GM23338 (cell line): ENCODE measurements around the gene LMBR1. TPM values are rescaled to one million over a fixed set of nuclear protein-coding genes. Genes with fewer than 3 reads are reported as not detected.

Experiments
- ATAC-seq: fragments of 200-7000 bp; cut with Tn5 transposase; 3 replicates; pipeline ENCODE4 v1.9.1; 2020
- DNase-seq: peaks from one replicate; pipeline ENCODE4 v3.0.0-alpha.2; 2015; ENCODE audit warnings: low spot score
- H2AFZ ChIP-seq: fragments of 200-600 bp; sonication (generic); 2 replicates; pipeline ENCODE4 v1.8.0; 2016; ENCODE audit warnings: antibody characterized with exemption, mild to moderate bottlenecking, moderate library complexity
- H3F3A ChIP-seq: fragments of 200-600 bp; sonication (generic); replicated peaks from 2 replicates; pipeline ENCODE4 v1.8.0; 2017; ENCODE audit warnings: antibody characterized with exemption, mixed run types, low read depth
- H3K27ac ChIP-seq: fragments of 200-600 bp; sonication (generic); 2 replicates; pipeline ENCODE4 v1.6.1; 2016; ENCODE audit warnings: low read depth
- H3K27me3 ChIP-seq: fragments of 200-600 bp; sonication (generic); 2 replicates; pipeline ENCODE4 v1.8.0; 2016; ENCODE audit warnings: mild to moderate bottlenecking, mixed run types, moderate library complexity; ENCODE audit not compliant: insufficient read depth
- H3K36me3 ChIP-seq: fragments of 200-600 bp; sonication (generic); 2 replicates; pipeline ENCODE4 v1.8.0; 2016; ENCODE audit warnings: mild to moderate bottlenecking; ENCODE audit not compliant: insufficient read depth
- H3K4me1 ChIP-seq: fragments of 200-600 bp; sonication (generic); 2 replicates; pipeline ENCODE4 v1.8.0; 2016; ENCODE audit warnings: mild to moderate bottlenecking, moderate library complexity; ENCODE audit not compliant: insufficient read depth
- H3K4me2 ChIP-seq: fragments of 200-600 bp; sonication (generic); 2 replicates; pipeline ENCODE4 v1.7.1; 2017; ENCODE audit warnings: mixed run types
- H3K4me3 ChIP-seq: fragments of 200-600 bp; sonication (generic); 2 replicates; pipeline ENCODE4 v1.6.1; 2016; ENCODE audit warnings: mixed run types
- H3K79me2 ChIP-seq: fragments of 200-600 bp; sonication (generic); replicated peaks from 2 replicates; pipeline ENCODE4 v1.8.0; 2017; ENCODE audit warnings: mild to moderate bottlenecking; ENCODE audit not compliant: insufficient read depth
- H3K9me2 ChIP-seq: fragments of 200-600 bp; sonication (generic); 2 replicates; pipeline ENCODE4 v1.8.0; 2017; ENCODE audit not compliant: insufficient read depth
- H4K20me1 ChIP-seq: fragments of 200-600 bp; sonication (generic); replicated peaks from 2 replicates; pipeline ENCODE4 v1.8.0; 2017; ENCODE audit warnings: mild to moderate bottlenecking; ENCODE audit not compliant: insufficient read depth
- H3K27ac Mint-ChIP-seq: 2 replicates; pipeline ENCODE4 v1.8.0; 2020; ENCODE audit warnings: inconsistent platforms, mild to moderate bottlenecking, moderate library complexity, mixed read lengths
- H3K27me3 Mint-ChIP-seq: 3 replicates; pipeline ENCODE4 v1.8.0; 2022; ENCODE audit warnings: low read depth, mild to moderate bottlenecking, moderate library complexity, mixed read lengths, inconsistent platforms; ENCODE audit not compliant: insufficient read depth, poor library complexity
- H3K36me3 Mint-ChIP-seq: 3 replicates; pipeline ENCODE4 v1.8.0; 2021; ENCODE audit warnings: low read depth, mild to moderate bottlenecking, inconsistent platforms, moderate library complexity, mixed read lengths
- H3K4me1 Mint-ChIP-seq: 3 replicates; pipeline ENCODE4 v1.8.0; 2020; ENCODE audit warnings: mild to moderate bottlenecking, inconsistent platforms, mixed read lengths
- H3K4me3 Mint-ChIP-seq: 3 replicates; pipeline ENCODE4 v1.8.0; 2021; ENCODE audit warnings: moderate library complexity, mild to moderate bottlenecking, inconsistent platforms, mixed read lengths
- H3K9me3 Mint-ChIP-seq: 3 replicates; pipeline ENCODE4 v1.8.0; 2020; ENCODE audit warnings: moderate library complexity, mild to moderate bottlenecking, inconsistent platforms, mixed read lengths
- CREB1 ChIP-seq: fragments of 250-450 bp; sonication (Bioruptor Pico); IDR thresholded peaks from 2 replicates; pipeline ENCODE4 v1.5.0; 2020; ENCODE audit warnings: low read depth, mild to moderate bottlenecking, moderate library complexity
- CTCF ChIP-seq, 2 experiments: fragments of 200-600 bp in 1 of 2; sonication (generic) in 1 of 2; conservative IDR thresholded peaks; 2 replicates each; pipeline versions ENCODE4 v1.5.1 to v1.6.1; 2016 to 2017; ENCODE audit warnings: antibody characterized with exemption in 2 of 2, low read depth in 2 of 2, mild to moderate bottlenecking in 2 of 2, moderate library complexity in 1 of 2
- ETS1 ChIP-seq: IDR thresholded peaks from 2 replicates; pipeline ENCODE4 v1.6.1; 2016; ENCODE audit warnings: antibody characterized with exemption
- EZH2 ChIP-seq: fragments of 200-600 bp; sonication (generic); IDR thresholded peaks from one replicate; pipeline ENCODE4 v1.8.0; 2017; ENCODE audit warnings: antibody characterized with exemption, mild to moderate bottlenecking, low read depth; ENCODE audit not compliant: unreplicated experiment
- EZH2phosphoT487 ChIP-seq: fragments of 200-600 bp; sonication (generic); IDR thresholded peaks from one replicate; pipeline ENCODE4 v1.8.1; 2018; ENCODE audit warnings: antibody characterized with exemption; ENCODE audit not compliant: unreplicated experiment
- POLR2AphosphoS5 ChIP-seq: IDR thresholded peaks from 2 replicates; pipeline ENCODE4 v1.6.1; 2016; ENCODE audit warnings: antibody characterized with exemption, low read depth
- polyA plus RNA-seq: library from polyadenylated mRNA; unstranded; fragments of >200 nt; fragmentation: Nextera tagmentation; extraction: Ambion mirVana; gene quantifications from 2 replicates; pipeline ENCODE4 v1.2.1, GENCODE V29; 2016
- total RNA-seq: library from RNA; depleted of rRNA; stranded (reverse); fragments of >200 nt; shearing (Covaris generic); gene quantifications from 2 replicates; pipeline ENCODE4 v1.2.3, GENCODE V29; 2014

Gene LMBR1
- total and polyA plus RNA-seq, 2 experiments from 2014 or later: 21.8 to 90.1 TPM

GRCh38 chr7:156684661-156685060 is 208.3 kb downstream of the LMBR1 start:
- Histone ChIP-seq H4K20me1 (0 out of 2 replicates have a peak, but pooled peaks cover 4% of the 10 kb centered on the region), H3K27me3 (no peaks in the 10 kb centered on the region), H3K9me2 (no peaks in the 10 kb centered on the region), H3F3A (no peaks in the 10 kb centered on the region), H3K79me2 (no peaks in the 10 kb centered on the region), H2AFZ (no peak overlapping the region), H3K4me3 (no peak overlapping the region), H3K4me2 (no peak overlapping the region), H3K36me3 (peaks cover 4% of the 10 kb centered on the region; the same call in 1 of the 2 replicates), H3K4me1 (no peaks in the 10 kb centered on the region), H3K27ac (no peak overlapping the region)
- ATAC-seq: no peak
- Mint-ChIP-seq H3K4me3 (no peak overlapping the region), H3K27ac (no peak overlapping the region), H3K9me3 (no peaks in the 10 kb centered on the region), H3K36me3 (no peaks in the 10 kb centered on the region; the same call in 2 of the 3 replicates), H3K27me3 (no peaks in the 10 kb centered on the region), H3K4me1 (no peaks in the 10 kb centered on the region)
- no peak for TF ChIP-seq EZH2phosphoT487
- no peak for TF ChIP-seq CREB1 (CRISPR knock-in tag)
- no peak for TF ChIP-seq EZH2
- no peak for DNase-seq

GRCh38 chr7:156684251-156684650 is 208.7 kb downstream of the LMBR1 start:
- Mint-ChIP-seq H3K27me3 (no peaks in the 10 kb centered on the region), H3K36me3 (no peaks in the 10 kb centered on the region; the same call in 2 of the 3 replicates), H3K4me3 (no peak overlapping the region), H3K9me3 (no peaks in the 10 kb centered on the region), H3K4me1 (no peaks in the 10 kb centered on the region), H3K27ac (no peak overlapping the region)
- H3K79me2 ChIP-seq: no peaks in the 10 kb centered on the region
- no peak overlapping the region for H3K4me2 ChIP-seq
- no peak overlapping the region for H2AFZ ChIP-seq
- DNase-seq (no peak), ATAC-seq (no peak)
- peaks cover 5% of the 10 kb centered on the region; the same call in 1 of the 2 replicates for H3K36me3 ChIP-seq
- TF ChIP-seq ETS1 (no peak), EZH2 (no peak), POLR2AphosphoS5 (no peak), CTCF (conservative IDR thresholded peaks at IDR 0.05; ENCODE audit: low read depth in 2 of 2) (no peak)
- H3K4me1 ChIP-seq: no peaks in the 10 kb centered on the region
- no peaks in the 10 kb centered on the region for H3K9me2 ChIP-seq
- no peak overlapping the region for H3K27ac ChIP-seq
- H3K27me3 ChIP-seq: no peaks in the 10 kb centered on the region
- H4K20me1 ChIP-seq: 0 out of 2 replicates have a peak, but pooled peaks cover 4% of the 10 kb centered on the region
- no peak overlapping the region for H3K4me3 ChIP-seq
- H3F3A ChIP-seq: no peaks in the 10 kb centered on the region

- DNase-seq (no peak), ATAC-seq (no peak)
- H3K9me2 ChIP-seq: no peaks in the 10 kb centered on the region
- no peak overlapping the region for H3K4me2 ChIP-seq
- no peaks in the 10 kb centered on the region for H3F3A ChIP-seq
- Mint-ChIP-seq H3K9me3 (no peaks in the 10 kb centered on the region), H3K4me1 (no peaks in the 10 kb centered on the region), H3K27me3 (no peaks in the 10 kb centered on the region), H3K4me3 (no peak overlapping the region), H3K36me3 (peaks cover 5% of the 10 kb centered on the region; the same call in 2 of the 3 replicates), H3K27ac (no peak overlapping the region)
- no peak overlapping the region for H3K4me3 ChIP-seq
- H3K36me3 ChIP-seq: peaks cover 7% of the 10 kb centered on the region; the same call in 1 of the 2 replicates
- TF ChIP-seq ETS1: no peak
- H4K20me1 ChIP-seq: 0 out of 2 replicates have a peak, but pooled peaks cover 4% of the 10 kb centered on the region
- H3K79me2 ChIP-seq: no peaks in the 10 kb centered on the region
- H3K27ac ChIP-seq: no peak overlapping the region
- no peak overlapping the region for H2AFZ ChIP-seq
- no peaks in the 10 kb centered on the region for H3K4me1 ChIP-seq
- no peaks in the 10 kb centered on the region for H3K27me3 ChIP-seq
Measured at GRCh38 chr7:156682928-156683327, 210.1 kb downstream of the LMBR1 start.
